GM13977 (cell line): ENCODE results near the gene ANKRD17.
"Not testable (repeated sequence)": the region's sequence is repeated elsewhere in the genome, so short reads cannot be mapped to it uniquely, and the experiment has no call there.

Experiments used
- DNase-seq: peaks from one replicate; pipeline ENCODE4 v3.0.0; 2012; ENCODE audit warnings: low spot score
- in situ Hi-C: fragments of 300-500 bp; cut with MboI; formaldehyde crosslinking; loops from one replicate; pipeline ENCODE4 v1.12.0; 2022; ENCODE audit warnings: low sequenced_read_pairs, low pct_unique_long_range_greater_than_20kb, mixed read lengths, inconsistent platforms; ENCODE audit not compliant: unreplicated experiment
- TF ChIP-seq, protein P1 (sequence below): IDR thresholded peaks from 2 replicates; pipeline ENCODE4 v1.5.1; 2012; ENCODE audit warnings: mild to moderate bottlenecking, control low read depth; ENCODE audit not compliant: insufficient read depth; ENCODE audit errors: extremely low read depth, missing control alignments

The ANKRD17 gene, protein sequence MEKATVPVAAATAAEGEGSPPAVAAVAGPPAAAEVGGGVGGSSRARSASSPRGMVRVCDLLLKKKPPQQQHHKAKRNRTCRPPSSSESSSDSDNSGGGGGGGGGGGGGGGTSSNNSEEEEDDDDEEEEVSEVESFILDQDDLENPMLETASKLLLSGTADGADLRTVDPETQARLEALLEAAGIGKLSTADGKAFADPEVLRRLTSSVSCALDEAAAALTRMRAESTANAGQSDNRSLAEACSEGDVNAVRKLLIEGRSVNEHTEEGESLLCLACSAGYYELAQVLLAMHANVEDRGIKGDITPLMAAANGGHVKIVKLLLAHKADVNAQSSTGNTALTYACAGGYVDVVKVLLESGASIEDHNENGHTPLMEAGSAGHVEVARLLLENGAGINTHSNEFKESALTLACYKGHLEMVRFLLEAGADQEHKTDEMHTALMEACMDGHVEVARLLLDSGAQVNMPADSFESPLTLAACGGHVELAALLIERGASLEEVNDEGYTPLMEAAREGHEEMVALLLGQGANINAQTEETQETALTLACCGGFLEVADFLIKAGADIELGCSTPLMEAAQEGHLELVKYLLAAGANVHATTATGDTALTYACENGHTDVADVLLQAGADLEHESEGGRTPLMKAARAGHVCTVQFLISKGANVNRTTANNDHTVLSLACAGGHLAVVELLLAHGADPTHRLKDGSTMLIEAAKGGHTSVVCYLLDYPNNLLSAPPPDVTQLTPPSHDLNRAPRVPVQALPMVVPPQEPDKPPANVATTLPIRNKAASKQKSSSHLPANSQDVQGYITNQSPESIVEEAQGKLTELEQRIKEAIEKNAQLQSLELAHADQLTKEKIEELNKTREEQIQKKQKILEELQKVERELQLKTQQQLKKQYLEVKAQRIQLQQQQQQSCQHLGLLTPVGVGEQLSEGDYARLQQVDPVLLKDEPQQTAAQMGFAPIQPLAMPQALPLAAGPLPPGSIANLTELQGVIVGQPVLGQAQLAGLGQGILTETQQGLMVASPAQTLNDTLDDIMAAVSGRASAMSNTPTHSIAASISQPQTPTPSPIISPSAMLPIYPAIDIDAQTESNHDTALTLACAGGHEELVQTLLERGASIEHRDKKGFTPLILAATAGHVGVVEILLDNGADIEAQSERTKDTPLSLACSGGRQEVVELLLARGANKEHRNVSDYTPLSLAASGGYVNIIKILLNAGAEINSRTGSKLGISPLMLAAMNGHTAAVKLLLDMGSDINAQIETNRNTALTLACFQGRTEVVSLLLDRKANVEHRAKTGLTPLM (N-terminal part only)

DNA sequence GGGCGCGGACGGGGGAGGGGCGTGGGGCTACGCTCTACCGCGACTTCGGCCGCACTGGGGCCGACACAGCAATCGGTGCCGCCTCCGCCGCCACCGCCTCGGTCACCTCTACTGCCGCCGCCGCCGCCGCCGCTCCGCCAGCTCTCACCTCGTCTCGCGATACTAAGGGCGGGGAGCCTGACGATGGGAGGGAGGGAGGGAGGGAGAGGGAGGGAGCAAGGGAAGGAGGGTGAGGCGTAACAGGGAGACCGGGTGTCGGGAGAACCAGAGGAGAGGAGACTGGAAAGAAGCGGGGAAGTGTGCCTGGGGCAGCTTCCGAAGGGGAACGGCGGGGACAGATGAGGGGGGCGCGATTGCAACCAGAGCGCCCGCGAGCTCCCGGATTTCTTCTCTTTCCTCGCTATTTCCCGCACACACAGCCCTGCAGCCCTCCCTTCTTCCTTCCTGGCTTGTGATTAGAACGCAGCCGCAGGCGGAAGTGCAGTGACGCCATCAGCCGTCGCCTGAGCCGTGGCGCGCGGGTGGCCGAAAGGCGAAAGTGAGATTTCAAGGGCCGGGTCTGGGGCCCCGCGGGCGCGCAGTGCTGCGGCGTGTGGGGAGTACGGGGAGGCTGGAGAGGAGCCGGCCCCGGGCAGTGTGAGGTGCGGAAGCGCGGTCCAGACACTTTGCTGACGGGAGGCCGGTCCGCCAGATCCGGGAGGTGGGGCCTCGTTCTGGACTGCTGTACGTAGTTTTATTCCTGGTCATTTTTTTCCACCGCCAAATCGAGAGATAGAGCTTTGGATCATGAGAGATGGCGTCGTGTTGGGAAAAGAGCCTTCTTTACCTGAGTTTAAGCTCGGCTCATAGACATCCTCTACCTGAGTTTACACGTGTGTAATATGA lies at the start of gene ANKRD17:
TSS of gene ANKRD17 (minus strand) at position 113 of the 885 bp plus-strand sequence. CDS start 130 bp downstream, outside the sequence.
- peak; percentile 89 for DNase-seq
- in situ Hi-C loops, result loop anchor here (25.0 kb wide), 1 partner anchor 197 kb away; the partner anchor contains the start of gene COX18
- TF ChIP-seq, protein P1, sequence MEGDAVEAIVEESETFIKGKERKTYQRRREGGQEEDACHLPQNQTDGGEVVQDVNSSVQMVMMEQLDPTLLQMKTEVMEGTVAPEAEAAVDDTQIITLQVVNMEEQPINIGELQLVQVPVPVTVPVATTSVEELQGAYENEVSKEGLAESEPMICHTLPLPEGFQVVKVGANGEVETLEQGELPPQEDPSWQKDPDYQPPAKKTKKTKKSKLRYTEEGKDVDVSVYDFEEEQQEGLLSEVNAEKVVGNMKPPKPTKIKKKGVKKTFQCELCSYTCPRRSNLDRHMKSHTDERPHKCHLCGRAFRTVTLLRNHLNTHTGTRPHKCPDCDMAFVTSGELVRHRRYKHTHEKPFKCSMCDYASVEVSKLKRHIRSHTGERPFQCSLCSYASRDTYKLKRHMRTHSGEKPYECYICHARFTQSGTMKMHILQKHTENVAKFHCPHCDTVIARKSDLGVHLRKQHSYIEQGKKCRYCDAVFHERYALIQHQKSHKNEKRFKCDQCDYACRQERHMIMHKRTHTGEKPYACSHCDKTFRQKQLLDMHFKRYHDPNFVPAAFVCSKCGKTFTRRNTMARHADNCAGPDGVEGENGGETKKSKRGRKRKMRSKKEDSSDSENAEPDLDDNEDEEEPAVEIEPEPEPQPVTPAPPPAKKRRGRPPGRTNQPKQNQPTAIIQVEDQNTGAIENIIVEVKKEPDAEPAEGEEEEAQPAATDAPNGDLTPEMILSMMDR, result no peak

DNA sequence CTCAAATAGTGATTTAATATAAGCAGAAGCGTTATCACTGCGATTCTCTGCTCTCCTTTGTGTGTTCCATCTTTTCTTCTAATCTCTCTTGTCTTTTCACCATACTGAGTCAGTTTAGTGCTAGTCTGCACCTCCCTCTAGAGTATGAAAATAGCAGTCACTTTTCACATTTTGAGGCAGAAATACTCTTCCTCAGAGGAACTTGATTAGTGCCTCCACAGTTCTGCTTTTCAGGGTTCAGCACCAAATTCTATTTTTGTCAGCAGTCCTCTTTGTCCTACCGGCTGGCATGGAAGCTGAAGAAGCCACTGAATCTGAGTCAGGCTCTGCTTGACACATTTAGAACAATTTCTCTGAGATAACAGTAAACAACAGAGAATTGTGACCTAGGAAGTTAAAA lies 49.7 kb upstream of the ANKRD17 start:
- TF ChIP-seq, protein P1, result peak; percentile 48
- DNase-seq, result peak; percentile 23
- in situ Hi-C loops, result no loop called here

DNA sequence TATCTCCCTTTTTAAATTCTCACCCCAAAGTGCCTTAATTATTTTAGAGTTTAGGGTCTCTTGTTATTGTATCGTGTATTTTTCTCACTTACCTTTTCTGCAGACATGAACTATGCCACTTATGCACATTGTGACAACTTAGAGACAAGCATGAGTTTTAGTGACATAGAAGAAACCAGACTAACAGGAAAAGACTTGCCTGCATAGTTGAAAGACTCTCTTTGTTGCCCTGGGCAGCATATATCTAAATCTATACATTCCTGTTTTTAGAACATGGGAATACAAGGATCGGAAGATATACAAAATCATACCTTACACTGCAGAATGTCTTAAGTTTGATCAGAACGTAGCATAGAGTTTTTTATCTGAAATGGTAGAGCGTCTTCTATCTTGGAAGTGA lies 45.1 kb upstream of the ANKRD17 start:
- TF ChIP-seq, protein P1, result no peak
- in situ Hi-C loops, result no loop called here

DNA sequence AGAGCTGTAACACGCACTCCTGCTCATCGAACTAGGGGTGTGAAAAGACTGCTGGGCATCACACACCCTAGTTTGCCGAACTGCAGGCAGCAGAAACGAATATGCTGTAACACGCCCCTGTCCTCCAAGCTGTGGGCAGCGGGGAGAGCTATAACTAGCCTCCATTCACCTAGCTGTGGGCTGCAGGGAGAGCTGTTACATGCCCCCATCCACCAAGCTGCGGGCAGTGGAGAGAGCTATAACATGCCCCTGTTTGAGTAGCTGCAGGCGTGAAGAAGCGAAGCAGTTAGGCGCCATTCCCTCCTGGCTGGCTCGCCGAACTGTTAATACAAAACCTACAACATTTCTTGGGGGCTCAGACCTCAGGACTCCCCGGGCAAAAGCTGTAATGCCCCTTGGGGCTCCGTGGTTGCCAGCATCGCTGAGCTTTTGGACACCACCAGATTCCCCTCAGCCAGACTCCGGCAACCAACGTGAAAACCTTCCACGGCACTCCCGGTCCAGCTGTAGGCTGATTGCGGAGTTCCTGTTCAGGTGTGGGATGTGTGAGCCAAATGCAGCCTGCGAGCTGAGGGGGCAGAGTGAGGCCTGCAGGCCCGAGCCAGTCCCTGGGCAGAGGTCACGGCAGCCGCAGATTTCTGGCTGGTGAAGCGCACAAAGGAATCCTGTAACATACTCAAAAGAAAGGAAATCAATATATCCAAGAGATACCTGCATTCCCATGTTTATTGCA lies 41.1 kb upstream of the ANKRD17 start:
- in situ Hi-C loops, result no loop called here
- TF ChIP-seq, protein P1, result no peak
- DNase-seq, result no peak

More for the DNA sequence above, 45.1 kb upstream of the ANKRD17 start:
- no peak for DNase-seq

DNA sequence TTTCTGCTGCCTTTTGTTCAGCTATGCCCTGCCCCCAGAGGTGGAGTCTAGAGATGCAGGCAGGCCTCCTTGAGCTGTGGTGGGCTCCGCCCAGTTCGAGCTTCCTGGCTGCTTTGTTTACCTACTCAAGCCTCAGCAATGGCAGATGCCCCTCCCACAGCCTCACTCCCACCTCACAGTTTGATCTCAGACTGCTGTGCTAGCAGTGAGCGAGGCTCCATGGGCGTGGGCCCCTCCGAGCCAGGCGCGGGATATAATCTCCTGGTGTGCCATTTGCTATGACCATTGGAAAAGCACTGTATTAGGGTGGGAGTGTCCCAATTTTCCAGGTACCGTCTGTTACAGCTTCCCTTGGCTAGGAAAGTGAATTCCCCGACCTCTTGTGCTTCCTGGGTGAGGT lies 34.1 kb upstream of the ANKRD17 start:
- DNase-seq, in situ Hi-C loops: not testable (repeated sequence)

DNA sequence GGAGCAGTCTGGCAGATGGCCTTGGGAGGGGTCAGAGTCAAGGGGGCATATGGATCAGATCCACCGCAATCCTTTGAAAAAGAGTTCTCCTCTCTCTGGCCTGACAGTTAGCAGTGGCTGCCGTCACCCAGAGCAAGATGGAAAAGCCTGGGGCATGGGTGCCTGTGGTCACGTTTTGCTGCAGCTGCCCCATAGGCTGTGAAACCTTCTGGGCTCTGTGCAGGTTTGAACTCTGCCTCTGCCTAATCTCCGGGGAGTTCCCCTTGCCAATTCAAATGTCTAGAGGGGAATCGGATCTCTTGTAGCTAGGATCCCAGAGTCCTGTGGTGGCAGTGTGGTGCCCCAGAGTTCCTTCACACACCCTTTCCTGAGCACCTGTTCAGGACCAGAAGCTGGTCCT lies 23.4 kb upstream of the ANKRD17 start:
- in situ Hi-C loops, result no loop called here
- no peak for DNase-seq
- TF ChIP-seq, protein P1, result no peak
